ENCODE results near the gene SPATA2. TPM values are rescaled to one million over a fixed set of nuclear protein-coding genes. Genes with fewer than 3 reads are reported as not detected.

Gene SPATA2
- polyA plus RNA-seq, 2 of the 4 experiments (the other 2 are of a cell fraction): 4.7 to 5.1 TPM

- TF ChIP-seq PBX3 (IDR thresholded peaks at IDR 0.05): no peak
- no peak for TF ChIP-seq E2F6 (IDR thresholded peaks at IDR 0.05; ENCODE audit: borderline replicate concordance, low read depth)
Measured at GRCh38 chr20:49880177-49880576, 35.2 kb downstream of the SPATA2 start (continued).

- Histone ChIP-seq H3K4me3 (no peak overlapping the region), H3K27ac (no peak overlapping the region), H3K4me2 (no peak overlapping the region), H3K4me1 (peaks cover 6% of the 10 kb centered on the region), H3K9me3 (no peaks in the 10 kb centered on the region)
- WGBS (ENCODE audit: missing lambda C conversion rate): 88% methylated on average over 1 of the region's 1 CpG
- CTCF ChIA-PET: interaction anchor here (0.7 to 3.3 kb wide), 2 partner anchors 10 to 379 kb away, joined by 3 to 26 read pairs; no protein-coding TSS in a partner anchor
- ATAC-seq (no peak), DNase-seq (ENCODE audit: low read depth in 1 of 2, low spot score in 1 of 2) (no peak), FAIRE-seq (no peak)
- TF ChIP-seq SMC3 (IDR thresholded peaks at IDR 0.05): no peak
- TF ChIP-seq USF2 (IDR thresholded peaks at IDR 0.05): no peak
- TF ChIP-seq MAZ (IDR thresholded peaks at IDR 0.05; ENCODE audit: borderline replicate concordance, low read depth, low read length): no peak
- no peak for TF ChIP-seq RARB (CRISPR knock-in tag; IDR thresholded peaks at IDR 0.05)
- TF ChIP-seq E2F6 (IDR thresholded peaks at IDR 0.05; ENCODE audit: borderline replicate concordance, low read depth): no peak
- TF ChIP-seq CBX8 (IDR thresholded peaks at IDR 0.05): no peak
- TF ChIP-seq SREBF2 (IDR thresholded peaks at IDR 0.05): no peak
- TF ChIP-seq NPAS2 (CRISPR knock-in tag; IDR thresholded peaks at IDR 0.05; ENCODE audit: borderline replicate concordance): no peak
- no peak for TF ChIP-seq HDAC2 (IDR thresholded peaks at IDR 0.05)
- TF ChIP-seq HOXB5 (CRISPR knock-in tag; IDR thresholded peaks at IDR 0.05): no peak
- no peak for TF ChIP-seq RFX5 (IDR thresholded peaks at IDR 0.05)
- no peak for TF ChIP-seq BCL3 (IDR thresholded peaks at IDR 0.05)
- no peak for TF ChIP-seq ZFP36 (IDR thresholded peaks at IDR 0.05; ENCODE audit: borderline replicate concordance, partially characterized antibody)
- no peak for TF ChIP-seq ZC3H11A (IDR thresholded peaks at IDR 0.05)
- TF ChIP-seq RCOR1 (IDR thresholded peaks at IDR 0.05; ENCODE audit: low read depth, low read length): no peak
- no peak for TF ChIP-seq HMGXB4 (CRISPR knock-in tag; IDR thresholded peaks at IDR 0.05; ENCODE audit: borderline replicate concordance)
- TF ChIP-seq FOXS1 (CRISPR knock-in tag; IDR thresholded peaks at IDR 0.05): no peak
- no peak for TF ChIP-seq MAX (IDR thresholded peaks at IDR 0.05)
- TF ChIP-seq BHLHE40 (IDR thresholded peaks at IDR 0.05; ENCODE audit: low read depth, low read length): no peak
- POLR2A ChIA-PET: no interaction called here
Measured at GRCh38 chr20:49878977-49879376, 36.4 kb downstream of the SPATA2 start.
